Measurements from ENCODE around the gene SLC45A1. TPM values are rescaled to one million over a fixed set of nuclear protein-coding genes. Genes with fewer than 3 reads are reported as not detected.

The SLC45A1 gene
- total and polyA plus RNA-seq, 2 of the 4 experiments (the other 2 are of a cell fraction) = 0.72 to 3.9 TPM

- H3K79me1 ChIP-seq (ENCODE audit: low read depth in 1 of 2, low read length in 2 of 2) = no peaks in the 10 kb centered on the region
- H4K8ac ChIP-seq (ENCODE audit: low read depth in 2 of 2, low read length in 2 of 2) = no peak overlapping the region
- H4K91ac ChIP-seq (ENCODE audit: insufficient read depth, low read depth, low read length) = no peak overlapping the region
- POLR2A ChIA-PET (ENCODE audit: unreplicated experiment) = no interaction called here
- H3K4ac ChIP-seq (ENCODE audit: low read depth, low read length) = no peak overlapping the region
- H3K14ac ChIP-seq (replicated peaks; ENCODE audit: low read depth, low read length) = no peak overlapping the region
- H3K27ac ChIP-seq (ENCODE audit: insufficient read depth, low read length) = no peak overlapping the region
- DNase-seq (no peak), ATAC-seq (ENCODE audit: low read depth) (no peak)
- no peak overlapping the region for H3K18ac ChIP-seq (ENCODE audit: low read depth, low read length)
- no peak overlapping the region for H2AK9ac ChIP-seq (replicated peaks; ENCODE audit: low read depth, low read length, poor library complexity)
- no peak overlapping the region for H3K56ac ChIP-seq (ENCODE audit: extremely low read depth, insufficient read depth, low read length)
- H2BK5ac ChIP-seq (ENCODE audit: low read depth, low read length, poor library complexity, severe bottlenecking) = no peak overlapping the region
- CTCF ChIA-PET = no interaction called here
- no peaks in the 10 kb centered on the region for H3K9me3 ChIP-seq (ENCODE audit: control insufficient read depth, insufficient read depth, low read length)
- H2BK15ac ChIP-seq (ENCODE audit: low read depth, low read length) = no peak overlapping the region
- H3K9me1 ChIP-seq (ENCODE audit: insufficient read depth, low read length) = peaks cover 2% of the 10 kb centered on the region; the same call in 1 of the 2 replicates
- no peaks in the 10 kb centered on the region for H3K4me1 ChIP-seq (ENCODE audit: control insufficient read depth, insufficient read depth, low read length)
- no TSS peak for BruUV-seq (replicated peaks)
- H3K36me3 ChIP-seq (ENCODE audit: control insufficient read depth, insufficient read depth, low read length) = peaks cover 14% of the 10 kb centered on the region; the same call in 1 of the 2 replicates
- dilution Hi-C loops (cut with HindIII; ENCODE audit: low sequenced_read_pairs, unreplicated experiment) = no loop called here
- intact Hi-C loops (cut with micrococcal nuclease) = no loop called here
- H2AK5ac ChIP-seq (ENCODE audit: low read depth, low read length) = no peak overlapping the region
- whole genome bisulfite sequencing, 2 experiments (ENCODE audit: extremely low coverage in 2 of 2, insufficient read length in 1 of 2) = 98% methylated on average over 13 of the region's 27 CpGs; no CpG with 5 or more reads in 1 of the 2 experiments
- H3K9ac ChIP-seq (ENCODE audit: low read depth, low read length) = no peak overlapping the region
- TF ChIP-seq MAFK (IDR thresholded peaks at IDR 0.05; ENCODE audit: low read depth, low read length) = no peak
- TF ChIP-seq ELK1 (IDR thresholded peaks at IDR 0.05; ENCODE audit: borderline replicate concordance, low read depth, low read length) = no peak
- TF ChIP-seq NFE2L2 (IDR thresholded peaks at IDR 0.05; ENCODE audit: low read depth, low read length) = no peak
- TF ChIP-seq MAZ (IDR thresholded peaks at IDR 0.05; ENCODE audit: borderline replicate concordance, low read depth, low read length) = no peak
- no peak for TF ChIP-seq BHLHE40 (IDR thresholded peaks at IDR 0.05; ENCODE audit: low read depth, low read length)
- no peak for TF ChIP-seq SMC3 (IDR thresholded peaks at IDR 0.05; ENCODE audit: low read depth, low read length)
- TF ChIP-seq POLR2A (IDR thresholded peaks at IDR 0.05; ENCODE audit: low read depth, low read length) = no peak
- no peak for TF ChIP-seq FOS (IDR thresholded peaks at IDR 0.05; ENCODE audit: low read depth, low read length)
- no peak overlapping the region for H2BK20ac ChIP-seq (ENCODE audit: low read depth, low read length)
- no peaks in the 10 kb centered on the region for H3K27me3 ChIP-seq (ENCODE audit: control insufficient read depth, insufficient read depth, low read length)
- H2AFZ ChIP-seq (replicated peaks; ENCODE audit: low read length, poor library complexity) = no peak overlapping the region
- no peak overlapping the region for H4K5ac ChIP-seq (ENCODE audit: low read depth, low read length)
- in situ Hi-C loops (cut with MboI; ENCODE audit: low sequenced_read_pairs) = no loop called here
- H3K23ac ChIP-seq (ENCODE audit: low read depth, low read length) = no peak overlapping the region
- no peak overlapping the region for H2BK120ac ChIP-seq (ENCODE audit: low read depth, low read length)
- H3K4me2 ChIP-seq (ENCODE audit: low read depth, low read length) = no peak overlapping the region
- H3K4me3 ChIP-seq (ENCODE audit: insufficient read depth, low read depth, low read length) = no peak overlapping the region
- no peaks in the 10 kb centered on the region for H4K20me1 ChIP-seq (ENCODE audit: insufficient read depth, low read length)
Measured at GRCh38 chr1:8335246-8335645, 17.3 kb downstream of the SLC45A1 start.

All from IMR-90 (cell line).